ENCODE results near the gene ALPK3. TPM values are rescaled to one million over a fixed set of nuclear protein-coding genes. Genes with fewer than 3 reads are reported as not detected.
A peak's percentile ranks its signal among the peaks of the same experiment; 100 is the strongest.

Gene ALPK3
- total and polyA plus RNA-seq, 10 of the 15 experiments (the other 5 are each of a cell fraction or from before 2014, with no cell fraction given): under 0.01 to 0.05 (median 0.02) TPM; not detected in 6

GRCh38 chr15:84869510-84869909 is 52.4 kb downstream of the ALPK3 start:
- intact Hi-C loops (cut with micrococcal nuclease; ENCODE audit: unreplicated experiment) (no loop called here), in situ Hi-C loops (cut with MboI) (no loop called here)
- FAIRE-seq (no peak), ATAC-seq (no peak), DNase-seq (ENCODE audit: low read depth, low spot score) (no peak)
- Histone ChIP-seq H3K4me3 (no peak overlapping the region), H3K4me2 (ENCODE audit: control insufficient read depth, insufficient read depth) (no peak overlapping the region), H3K27ac (ENCODE audit: control insufficient read depth, insufficient read depth) (no peak overlapping the region), H3K9me3 (replicated peaks; ENCODE audit: control insufficient read depth, insufficient read depth, low read length) (no peaks in the 10 kb centered on the region), H3K27me3 (replicated peaks in 1 of 2; ENCODE audit: control insufficient read depth in 2 of 2, insufficient read depth in 2 of 2, low read length in 1 of 2) (peaks cover 0 to 2% of the 10 kb centered on the region in 2 experiments; a peak in 3 of 4 replicates), H3K4me1 (ENCODE audit: control insufficient read depth, insufficient read depth, low read length) (no peaks in the 10 kb centered on the region), H3K79me2 (ENCODE audit: control insufficient read depth, insufficient read depth, low read length) (no peaks in the 10 kb centered on the region), H4K20me1 (ENCODE audit: control insufficient read depth, insufficient read depth) (no peaks in the 10 kb centered on the region), H2AFZ (ENCODE audit: control insufficient read depth, low read depth, low read length) (no peak overlapping the region), H3K36me3 (ENCODE audit: control insufficient read depth in 2 of 2, insufficient read depth in 2 of 2, low read length in 1 of 2) (no peaks in the 10 kb centered on the region), H3K9ac (ENCODE audit: control insufficient read depth, insufficient read depth, low read length) (no peak overlapping the region)
- POLR2A ChIA-PET: no interaction called here
- CTCF ChIA-PET: no interaction called here
- SMC1A ChIA-PET (ENCODE audit: uncharacterized antibody, unreplicated experiment): interaction anchor here (1.1 kb wide), 1 partner anchor 14 kb away, joined by 3 read pairs; no protein-coding TSS in a partner anchor
- WGBS (ENCODE audit: insufficient coverage, insufficient replicate concordance, low lambda C conversion rate, missing lambda C conversion rate): 45% methylated on average over 3 of the region's 3 CpGs
- no TSS peak for BruUV-seq (replicated peaks)
- RAD21 ChIA-PET (ENCODE audit: unreplicated experiment): no interaction called here
- TF ChIP-seq FOXK2 (IDR thresholded peaks at IDR 0.05): no peak
- TF ChIP-seq EGR1 (IDR thresholded peaks at IDR 0.05; ENCODE audit: borderline replicate concordance in 1 of 2, low read depth in 2 of 2, low read length in 2 of 2): no peak
- no peak for TF ChIP-seq YBX1 (IDR thresholded peaks at IDR 0.05)
- TF ChIP-seq ZNF207 (IDR thresholded peaks at IDR 0.05; ENCODE audit: borderline replicate concordance): no peak
- no peak for TF ChIP-seq BCL11A (IDR thresholded peaks at IDR 0.05; ENCODE audit: low read depth, low read length)
- TF ChIP-seq TARDBP (IDR thresholded peaks at IDR 0.05; ENCODE audit: borderline replicate concordance): no peak
- no peak for TF ChIP-seq NFXL1 (IDR thresholded peaks at IDR 0.05; ENCODE audit: borderline replicate concordance)

DNA sequence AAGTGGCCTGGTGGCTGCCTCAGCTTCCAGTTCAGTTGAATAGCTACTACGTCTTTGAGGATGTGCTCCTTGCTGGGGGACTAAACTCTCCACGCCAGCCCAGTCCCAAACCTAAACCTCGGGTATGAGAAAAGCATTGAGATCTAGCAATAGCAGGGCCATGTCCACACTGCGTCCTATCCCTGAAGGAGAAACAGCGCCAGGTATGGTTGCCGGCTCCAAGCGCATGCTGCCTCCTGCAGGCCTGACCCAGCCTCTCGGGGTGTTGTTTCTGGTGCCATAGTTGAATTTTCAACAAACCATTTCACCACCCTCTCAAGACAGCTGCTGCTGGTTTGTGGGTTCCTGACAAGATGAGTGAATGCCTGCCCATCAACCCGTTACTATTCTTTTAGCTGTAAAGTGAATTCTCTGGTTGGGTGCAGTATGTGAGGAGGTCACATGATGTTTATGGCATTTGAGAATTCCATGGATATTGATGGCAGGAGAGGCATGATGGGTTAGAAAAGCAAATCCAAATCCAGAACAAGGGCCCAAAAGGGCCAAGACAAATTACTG is 54.4 kb downstream of the ALPK3 start:
- ChIA-PET RAD21 (ENCODE audit: unreplicated experiment) (no interaction called here), CTCF (interaction anchor here (0.9 to 1.7 kb wide), 3 partner anchors 9 to 284 kb away, joined by 4 to 5 read pairs (median 4); no protein-coding TSS in a partner anchor), SMC1A (ENCODE audit: uncharacterized antibody, unreplicated experiment) (interaction anchor here (1.4 kb wide), 1 partner anchor 9 kb away, joined by 3 read pairs; no protein-coding TSS in a partner anchor), POLR2A (no interaction called here)
- Histone ChIP-seq H4K20me1 (ENCODE audit: control insufficient read depth, insufficient read depth) (no peaks in the 10 kb centered on the region), H3K27ac (ENCODE audit: control insufficient read depth, insufficient read depth) (no peak overlapping the region), H3K4me3 (no peak overlapping the region), H3K36me3 (ENCODE audit: control insufficient read depth in 2 of 2, insufficient read depth in 2 of 2, low read length in 1 of 2) (no peaks in the 10 kb centered on the region), H3K4me1 (ENCODE audit: control insufficient read depth, insufficient read depth, low read length) (no peaks in the 10 kb centered on the region), H3K9ac (ENCODE audit: control insufficient read depth, insufficient read depth, low read length) (no peak overlapping the region), H3K79me2 (ENCODE audit: control insufficient read depth, insufficient read depth, low read length) (no peaks in the 10 kb centered on the region), H3K27me3 (replicated peaks in 1 of 2; ENCODE audit: control insufficient read depth in 2 of 2, insufficient read depth in 2 of 2, low read length in 1 of 2) (peaks cover 0 to 2% of the 10 kb centered on the region in 2 experiments; a peak in 3 of 4 replicates), H3K9me3 (replicated peaks; ENCODE audit: control insufficient read depth, insufficient read depth, low read length) (no peaks in the 10 kb centered on the region), H2AFZ (ENCODE audit: control insufficient read depth, low read depth, low read length) (no peak overlapping the region), H3K4me2 (ENCODE audit: control insufficient read depth, insufficient read depth) (no peak overlapping the region)
- no TSS peak for BruUV-seq (replicated peaks)
- intact Hi-C loops (cut with micrococcal nuclease; ENCODE audit: unreplicated experiment): no loop called here
- in situ Hi-C loops (cut with MboI): no loop called here
- TF ChIP-seq CTCF (IDR thresholded peaks at IDR 0.05 in 2 of 3, conservative IDR thresholded peaks at IDR 0.05 in 1 of 3; ENCODE audit: control insufficient read depth in 2 of 3, extremely low read depth in 1 of 3, insufficient read depth in 1 of 3, low read depth in 3 of 3, low read length in 3 of 3) (0 out of 6 replicates have a peak, but pooled peaks of 1 of the 3 experiments have one; percentile 11), JUND (IDR thresholded peaks at IDR 0.05; ENCODE audit: low read depth, low read length) (no peak)
- FAIRE-seq (no peak), ATAC-seq (no peak), DNase-seq (ENCODE audit: low read depth, low spot score) (no peak)
- 55% methylated on average over 9 of the region's 9 CpGs for WGBS (ENCODE audit: insufficient coverage, insufficient replicate concordance, low lambda C conversion rate, missing lambda C conversion rate)

Data from GM12878 (cell line).